22Rv1 (cell line): ENCODE measurements around the gene SSH3.

Source experiments
- CTCF ChIP-seq: fragments of 450-650 bp; IDR thresholded peaks from 2 replicates; pipeline ENCODE4 v1.5.1; 2017; ENCODE audit warnings: mild to moderate bottlenecking
- ZFX ChIP-seq: fragments of 450-650 bp; IDR thresholded peaks from 2 replicates; pipeline ENCODE4 v1.6.1; 2017; ENCODE audit warnings: antibody characterized with exemption, borderline replicate concordance

GRCh38 chr11:67279589-67280340, 23.6 kb upstream of the SSH3 start:
- no peak for TF ChIP-seq CTCF
- TF ChIP-seq ZFX: no peak
